Pulmonary artery endothelial cell (primary cell): ENCODE data around the gene SETD2. TPM values are rescaled to one million over a fixed set of nuclear protein-coding genes. Genes with fewer than 3 reads are reported as not detected.
"Not testable (repeated sequence)": the region's sequence is repeated elsewhere in the genome, so short reads cannot be mapped to it uniquely, and the experiment has no call there.

Experiments used
- DNase-seq: peaks from one replicate; pipeline ENCODE4 v3.0.0-alpha.2; 2011; ENCODE audit warnings: low read depth, low spot score
- total RNA-seq: library from RNA; depleted of rRNA; stranded (reverse); fragments of >200 nt; gene quantifications from 2 replicates; pipeline ENCODE4 v1.2.3, GENCODE V29; 2014

Gene SETD2
- total RNA-seq, 1 donor from 2014 or later: 24.7 TPM

DNA sequence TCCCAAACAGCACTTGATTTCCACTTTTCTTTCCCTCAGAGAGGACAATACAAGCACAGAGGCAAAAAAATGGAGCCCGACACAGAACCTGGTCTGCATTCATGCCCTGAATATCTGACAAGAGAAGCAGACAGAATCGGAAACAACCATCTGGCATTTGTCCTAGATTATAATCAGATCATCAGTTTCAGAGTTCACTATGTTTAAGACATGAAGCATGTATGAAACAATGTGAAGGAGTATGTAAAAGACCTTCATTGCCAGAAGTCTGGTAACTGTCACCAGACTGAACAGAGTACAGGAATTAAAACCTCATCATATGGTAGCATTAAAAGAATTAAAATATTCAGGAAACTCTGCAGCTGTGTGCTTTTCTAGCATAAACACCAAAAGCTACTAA is 65.0 kb downstream of the SETD2 start:
- no peak for DNase-seq

DNA sequence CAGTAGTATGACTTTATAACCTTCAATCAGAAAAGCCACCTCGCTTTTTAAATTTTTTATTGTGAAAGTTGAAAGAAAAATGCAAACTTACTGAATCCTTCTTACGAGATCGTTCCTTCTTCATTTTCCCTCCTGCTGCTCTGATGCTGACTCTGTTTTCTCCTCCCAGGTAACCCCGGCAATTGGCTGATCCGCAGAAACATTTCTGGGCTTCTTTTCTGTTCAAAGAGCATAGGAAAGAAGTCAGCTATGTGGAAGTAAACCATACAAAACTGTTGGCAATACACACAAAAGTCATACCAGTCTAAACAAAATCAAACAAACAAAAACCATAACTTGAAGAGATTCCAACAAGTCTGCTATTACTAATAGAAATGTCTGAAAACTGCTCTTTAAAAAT is 66.0 kb downstream of the SETD2 start:
- DNase-seq: no peak

DNA sequence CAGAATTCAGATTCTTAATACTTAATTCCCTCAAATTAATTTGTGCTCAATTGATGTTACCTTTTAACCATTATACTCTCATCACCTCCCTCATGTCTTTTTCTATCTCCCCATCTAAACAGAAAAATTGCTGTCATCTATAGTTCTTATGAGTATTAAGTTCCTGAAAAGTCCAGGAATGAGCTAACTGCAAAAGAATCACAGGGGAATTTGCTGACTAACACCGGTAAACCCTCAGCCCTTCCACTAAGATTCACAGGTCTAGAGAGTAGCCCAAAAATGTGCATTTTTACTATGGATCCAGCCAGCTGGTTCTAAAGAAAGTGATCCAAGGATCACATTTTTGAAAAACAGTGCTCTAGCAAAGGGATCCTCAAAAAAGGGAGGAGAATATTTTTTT is 67.0 kb downstream of the SETD2 start:
- DNase-seq: no peak

DNA sequence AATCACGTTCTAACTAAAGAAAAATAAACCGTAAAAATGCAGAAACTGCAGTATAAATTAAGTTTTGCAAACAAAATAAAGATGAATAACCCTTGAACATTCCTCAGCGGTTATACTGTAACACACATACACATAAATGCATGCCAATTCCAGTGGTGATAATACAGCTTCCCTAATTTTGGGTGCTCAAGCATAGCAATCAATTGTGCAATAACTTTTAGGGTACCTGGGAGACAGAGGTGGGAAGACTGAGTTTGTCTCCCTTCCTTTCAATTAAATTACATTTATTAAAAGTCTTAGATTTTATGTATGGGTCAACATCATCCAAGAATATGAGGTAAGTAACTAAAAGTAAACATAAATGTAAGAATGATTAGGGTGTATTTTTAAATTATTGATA is 71.8 kb downstream of the SETD2 start:
- no peak for DNase-seq

- DNase-seq: no peak
Observed at GRCh38 chr3:47089630-47090029, 74.3 kb downstream of the SETD2 start.

DNA sequence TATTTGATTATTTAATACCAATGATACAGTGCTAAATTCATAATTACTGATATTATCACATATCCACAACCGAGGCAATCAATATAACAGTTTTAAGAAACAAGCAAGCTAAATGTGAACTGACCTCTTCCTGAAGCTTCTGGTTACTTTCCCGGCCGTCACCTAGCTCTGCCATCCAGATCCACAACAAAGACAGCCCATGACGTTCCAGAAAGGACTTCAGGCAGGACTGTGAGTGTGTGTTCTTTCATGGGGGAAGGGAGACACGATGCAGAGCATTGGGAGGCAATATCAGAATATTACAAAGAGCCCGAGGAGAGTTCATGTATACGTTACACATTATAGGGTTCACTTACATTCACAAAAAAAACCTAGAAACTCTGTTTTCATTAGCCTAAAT is 77.8 kb downstream of the SETD2 start:
- DNase-seq: no peak

GRCh38 chr3:47083786-47084185 is 80.1 kb downstream of the SETD2 start:
- DNase-seq: no peak

- DNase-seq: no peak
Observed at GRCh38 chr3:47082519-47082918, 81.4 kb downstream of the SETD2 start.

DNA sequence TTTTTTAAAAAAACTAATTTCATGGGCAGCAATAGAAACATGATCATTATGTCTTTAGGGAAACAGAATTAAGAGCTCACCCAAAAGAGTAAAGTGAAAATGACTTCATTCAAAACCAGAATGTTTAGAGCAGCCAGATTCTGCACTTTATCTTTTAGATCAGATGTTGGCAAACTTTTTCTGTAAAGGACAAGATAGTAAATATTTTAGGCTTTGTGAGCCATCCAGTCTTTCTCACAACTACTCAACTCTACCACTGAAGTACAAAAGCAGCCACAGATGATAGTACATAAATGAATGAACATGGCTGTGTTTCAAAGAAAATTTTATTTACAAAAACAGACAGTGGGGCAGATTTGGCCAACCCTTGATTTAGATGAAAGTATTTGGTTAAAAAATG is 84.5 kb downstream of the SETD2 start:
- DNase-seq: no peak

GRCh38 chr3:47073685-47074084 is 90.2 kb downstream of the SETD2 start:
- DNase-seq: no peak

GRCh38 chr3:47070770-47071169 is 93.1 kb downstream of the SETD2 start:
- no peak for DNase-seq

DNA sequence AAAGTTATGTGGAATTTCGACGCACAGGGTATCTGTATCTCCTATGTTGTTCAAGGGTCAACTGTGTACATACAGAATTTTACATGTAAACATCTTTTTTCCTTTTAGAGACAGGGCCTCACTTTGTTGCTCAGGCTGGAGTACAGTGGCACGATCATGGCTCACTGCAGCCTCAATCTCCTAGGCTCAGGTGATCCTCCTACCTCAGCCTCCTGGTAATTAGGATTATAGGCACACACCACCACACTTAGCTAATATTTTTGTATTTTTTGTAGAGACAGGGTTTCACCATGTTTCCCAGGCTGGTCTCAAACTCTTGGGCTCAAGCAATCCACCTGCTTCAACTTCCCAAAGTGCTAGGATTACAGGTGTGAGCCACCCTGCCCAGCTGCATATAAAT is 97.7 kb downstream of the SETD2 start:
- not testable (repeated sequence) for DNase-seq

- DNase-seq: no peak
Observed at GRCh38 chr3:47065681-47066080, 98.2 kb downstream of the SETD2 start.

GRCh38 chr3:47065058-47065457 is 98.9 kb downstream of the SETD2 start:
- DNase-seq: no peak

GRCh38 chr3:47057212-47057671 is 106.7 kb downstream of the SETD2 start:
- no peak for DNase-seq

DNA sequence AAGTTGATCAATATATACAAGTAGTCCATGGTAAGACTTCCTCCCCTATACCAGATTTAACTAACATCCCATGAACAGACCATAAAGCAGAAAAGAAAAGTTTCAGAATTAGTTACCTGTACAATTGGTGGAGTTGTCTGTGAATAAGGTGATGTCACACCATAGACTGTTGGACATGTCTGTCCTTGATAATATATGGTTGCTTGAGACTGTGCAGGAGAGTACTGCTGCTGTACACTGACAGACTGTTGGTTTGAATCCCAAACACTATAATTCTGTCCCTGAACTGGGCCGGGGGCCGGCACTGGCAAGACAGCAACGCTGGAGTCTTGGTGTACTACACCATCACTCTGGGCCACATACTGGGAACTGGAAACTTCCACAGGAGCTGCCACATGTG is 107.2 kb downstream of the SETD2 start:
- DNase-seq: no peak

DNA sequence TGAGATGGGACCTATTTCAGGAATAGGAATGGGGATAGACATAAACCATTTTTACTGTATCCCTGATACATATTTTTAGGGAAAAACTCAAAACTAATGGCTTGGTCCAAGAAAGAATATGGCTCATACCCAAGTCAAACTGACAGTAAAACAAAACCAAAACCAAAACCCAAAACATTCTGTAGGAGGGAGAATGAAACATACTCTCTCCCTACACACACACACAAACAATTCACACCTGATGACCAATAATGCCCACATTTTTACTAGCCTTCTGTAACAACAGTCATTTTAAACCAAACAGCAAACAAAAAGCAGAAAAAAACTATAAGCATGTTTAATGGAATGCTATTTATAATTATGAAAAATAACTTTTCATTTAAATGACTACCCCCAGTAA is 109.5 kb downstream of the SETD2 start:
- DNase-seq: no peak

DNA sequence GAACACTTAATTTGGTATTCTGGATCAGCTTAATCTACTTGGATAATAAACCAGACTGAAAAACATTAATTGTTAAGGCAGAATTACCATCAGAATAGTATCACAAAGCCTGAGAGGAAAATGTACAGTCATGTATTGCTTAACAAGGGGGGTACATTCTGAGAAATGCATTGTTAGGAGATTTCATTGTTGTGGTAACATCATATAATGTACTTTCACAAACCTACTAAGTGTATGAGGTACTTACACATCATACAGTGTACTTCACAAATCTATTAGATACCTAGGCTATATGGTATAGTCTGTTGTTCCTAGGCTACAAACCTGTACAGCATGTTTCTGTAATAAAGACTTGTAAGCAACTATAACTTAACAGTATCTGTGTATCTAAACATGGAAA is 116.2 kb downstream of the SETD2 start:
- no peak for DNase-seq

GRCh38 chr3:47047069-47047468 is 116.8 kb downstream of the SETD2 start:
- DNase-seq: no peak

- no peak for DNase-seq
Observed at GRCh38 chr3:47042231-47042791, 121.6 kb downstream of the SETD2 start.

- no peak for DNase-seq
Observed at GRCh38 chr3:47041114-47041513, 122.8 kb downstream of the SETD2 start.

DNA sequence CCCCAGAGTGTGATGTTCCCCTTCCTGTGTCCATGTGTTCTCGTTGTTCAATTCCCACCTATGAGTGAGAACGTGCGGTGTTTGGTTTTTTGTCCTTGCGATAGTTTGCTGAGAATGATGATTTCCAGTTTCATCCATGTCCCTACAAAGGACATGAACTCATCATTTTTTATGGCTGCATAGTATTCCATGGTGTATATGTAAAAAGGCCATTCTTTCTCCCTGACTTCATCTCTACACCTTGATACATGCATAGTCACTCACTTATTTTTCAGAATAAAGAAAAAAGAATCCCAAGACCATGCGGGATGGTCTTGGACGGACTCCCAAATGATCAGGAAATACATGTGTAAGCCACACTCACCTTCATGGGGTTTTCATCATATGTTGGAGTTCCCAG is 126.6 kb downstream of the SETD2 start:
- DNase-seq: not testable (repeated sequence)

DNA sequence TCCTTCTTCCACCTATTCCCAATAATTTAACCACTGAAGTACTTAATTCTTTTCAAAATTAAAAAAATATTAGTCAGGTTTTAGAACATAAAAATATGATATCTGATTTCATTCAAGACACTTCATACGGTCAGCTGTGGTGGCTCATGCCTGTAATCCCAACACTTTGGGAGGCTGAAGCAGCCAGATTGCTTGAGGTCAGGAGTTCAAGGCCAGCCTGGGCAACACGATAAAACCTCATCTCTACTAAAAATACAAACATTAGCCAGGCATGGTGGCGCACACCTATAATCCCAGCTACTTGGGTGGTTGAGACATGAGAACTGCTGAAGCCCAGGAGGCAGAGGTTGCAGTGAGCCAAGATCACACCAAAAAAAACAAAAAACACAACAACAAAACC is 127.8 kb downstream of the SETD2 start:
- no peak for DNase-seq

GRCh38 chr3:47035645-47036044 is 128.3 kb downstream of the SETD2 start:
- DNase-seq: no peak
